ENCODE results near the gene ATRNL1. TPM values are rescaled to one million over a fixed set of nuclear protein-coding genes. Genes with fewer than 3 reads are reported as not detected.

Gene ATRNL1
- total and polyA plus RNA-seq, 10 donors: 0.29 to 6.3 (median 2.2) TPM

GRCh38 chr10:115760131-115760530, 667.0 kb downstream of the ATRNL1 start:
- peaks cover 0 to 11% (median 2%) of the 10 kb centered on the region in 8 donors for H3K9me3 ChIP-seq
- no peak overlapping the region for H3K4me3 ChIP-seq
- no peak overlapping the region for H3K27ac ChIP-seq
- no peaks in the 10 kb centered on the region for H3K27me3 ChIP-seq (replicated peaks in 1 of 7)
- 80 to 88% (median 81%) methylated on average over 1 of the region's 1 CpG for WGBS, 5 donors
- no peak for DNase-seq
- H3K4me1 ChIP-seq: no peaks in the 10 kb centered on the region
- intact Hi-C loops (cut with DNase I; ENCODE audit: low total_unique reads): no loop called here
- TF ChIP-seq POLR2A (IDR thresholded peaks at IDR 0.05) (no peak), CTCF (IDR thresholded peaks at IDR 0.05 in 8 of 11, conservative IDR thresholded peaks at IDR 0.05 in 3 of 11) (no peak), POLR2AphosphoS5 (IDR thresholded peaks at IDR 0.05) (no peak)
- no peaks in the 10 kb centered on the region for H3K36me3 ChIP-seq

DNA sequence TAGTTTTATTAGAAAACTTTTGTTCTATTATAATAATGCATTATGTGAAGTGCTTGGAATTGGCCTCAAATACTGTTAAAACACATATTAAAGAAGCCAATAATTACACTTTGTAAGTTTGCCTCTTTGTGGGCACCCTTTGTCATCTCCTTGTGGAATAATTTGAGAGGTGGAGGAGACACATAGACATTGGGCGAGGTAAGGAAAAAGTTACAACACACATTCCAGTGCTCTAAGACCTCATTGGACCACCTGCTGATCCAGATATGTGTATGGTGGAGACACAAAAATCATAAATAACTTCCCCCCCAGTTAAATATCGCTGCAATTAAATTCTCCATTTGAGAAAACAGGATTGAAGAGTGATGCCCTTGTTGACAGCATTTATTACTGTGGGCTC, 668.0 kb downstream of the ATRNL1 start:
- Histone ChIP-seq H3K36me3 (no peaks in the 10 kb centered on the region), H3K4me3 (no peak overlapping the region), H3K27me3 (replicated peaks in 1 of 7) (no peaks in the 10 kb centered on the region), H3K9me3 (peaks cover 0 to 5% (median 2%) of the 10 kb centered on the region in 8 donors), H3K4me1 (no peaks in the 10 kb centered on the region), H3K27ac (no peak overlapping the region)
- no peak for DNase-seq
- intact Hi-C loops (cut with DNase I; ENCODE audit: low total_unique reads): no loop called here
- WGBS, 5 donors: 45 to 89% (median 76%) methylated on average over 2 of the region's 2 CpGs
- no peak for TF ChIP-seq CTCF (IDR thresholded peaks at IDR 0.05 in 8 of 11, conservative IDR thresholded peaks at IDR 0.05 in 3 of 11)
- TF ChIP-seq POLR2A (IDR thresholded peaks at IDR 0.05): no peak
- no peak for TF ChIP-seq POLR2AphosphoS5 (IDR thresholded peaks at IDR 0.05)

- no peak for DNase-seq
- intact Hi-C loops (cut with DNase I; ENCODE audit: low total_unique reads): no loop called here
- no peak overlapping the region for H3K4me3 ChIP-seq
- no peaks in the 10 kb centered on the region for H3K4me1 ChIP-seq
- no peak for TF ChIP-seq POLR2AphosphoS5 (IDR thresholded peaks at IDR 0.05)
- no peak for TF ChIP-seq CTCF (IDR thresholded peaks at IDR 0.05 in 8 of 11, conservative IDR thresholded peaks at IDR 0.05 in 3 of 11)
- TF ChIP-seq POLR2A (IDR thresholded peaks at IDR 0.05): no peak
- H3K36me3 ChIP-seq: no peaks in the 10 kb centered on the region
- H3K9me3 ChIP-seq: peaks cover 0 to 3% (median 0%) of the 10 kb centered on the region in 8 donors
- H3K27ac ChIP-seq: no peak overlapping the region
- no peaks in the 10 kb centered on the region for H3K27me3 ChIP-seq (replicated peaks in 1 of 7)
These were observed 668.9 kb downstream of the ATRNL1 start for GRCh38 chr10:115762029-115762428.

DNA sequence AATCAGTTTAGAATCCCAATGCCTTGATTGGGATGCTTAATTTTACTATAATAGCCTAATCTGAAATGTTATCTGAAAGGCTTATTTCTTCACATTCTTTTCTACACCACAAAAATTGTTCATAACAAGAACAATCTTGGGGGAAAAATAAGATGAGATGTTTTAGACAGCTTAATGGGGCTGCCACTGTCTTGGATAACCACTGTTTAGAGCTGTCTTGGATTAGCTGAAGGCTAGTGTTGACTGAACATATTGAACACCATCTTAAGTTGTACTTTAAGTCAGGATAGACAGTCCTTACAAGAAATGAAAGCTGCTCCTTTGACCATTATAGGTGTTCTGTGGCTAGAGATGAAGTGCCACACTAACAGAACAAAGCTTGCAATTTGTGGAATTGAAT, 678.6 kb downstream of the ATRNL1 start:
- H3K9me3 ChIP-seq: no peaks in the 10 kb centered on the region
- no peaks in the 10 kb centered on the region for H3K27me3 ChIP-seq (replicated peaks in 1 of 7)
- intact Hi-C loops (cut with DNase I; ENCODE audit: low total_unique reads): no loop called here
- no peak overlapping the region for H3K27ac ChIP-seq
- DNase-seq: no peak
- TF ChIP-seq POLR2A (IDR thresholded peaks at IDR 0.05) (no peak), CTCF (IDR thresholded peaks at IDR 0.05 in 8 of 11, conservative IDR thresholded peaks at IDR 0.05 in 3 of 11) (no peak), POLR2AphosphoS5 (IDR thresholded peaks at IDR 0.05) (no peak)
- H3K36me3 ChIP-seq: no peaks in the 10 kb centered on the region
- no peak overlapping the region for H3K4me3 ChIP-seq
- H3K4me1 ChIP-seq: no peaks in the 10 kb centered on the region
